Hepatocyte (in vitro differentiated cells): Measurements from ENCODE around the gene PDE11A. TPM values are rescaled to one million over a fixed set of nuclear protein-coding genes. Genes with fewer than 3 reads are reported as not detected.

Experiments
- DNase-seq: peaks from one replicate; pipeline ENCODE4 v3.0.0-alpha.2; 2016; ENCODE audit warnings: low spot score
- H2AFZ ChIP-seq: fragments of 200-600 bp; sonication (generic); 2 replicates; pipeline ENCODE4 v1.6.0; 2016; ENCODE audit warnings: antibody characterized with exemption, mild to moderate bottlenecking
- H3K27ac ChIP-seq: fragments of 200-600 bp; sonication (generic); 2 replicates; pipeline ENCODE4 v1.5.1; 2016; ENCODE audit warnings: mild to moderate bottlenecking
- H3K27me3 ChIP-seq: fragments of 200-600 bp; sonication (generic); 2 replicates; pipeline ENCODE4 v1.6.1; 2016
- H3K36me3 ChIP-seq: fragments of 200-600 bp; sonication (generic); replicated peaks from 2 replicates; pipeline ENCODE4 v1.5.1; 2016; ENCODE audit warnings: low read depth; ENCODE audit not compliant: insufficient read depth
- H3K4me1 ChIP-seq: fragments of 200-600 bp; sonication (generic); 2 replicates; pipeline ENCODE4 v1.5.1; 2016; ENCODE audit warnings: mild to moderate bottlenecking, moderate library complexity; ENCODE audit not compliant: insufficient read depth
- H3K4me2 ChIP-seq: fragments of 200-600 bp; sonication (generic); 2 replicates; pipeline ENCODE4 v1.6.0; 2016
- H3K4me3 ChIP-seq: fragments of 200-600 bp; sonication (generic); 2 replicates; pipeline ENCODE4 v1.5.1; 2016; ENCODE audit warnings: mild to moderate bottlenecking
- H3K79me2 ChIP-seq: fragments of 200-600 bp; sonication (generic); 2 replicates; pipeline ENCODE4 v1.6.0; 2017; ENCODE audit warnings: mild to moderate bottlenecking
- H3K9me2 ChIP-seq: fragments of 200-600 bp; sonication (generic); replicated peaks from 2 replicates; pipeline ENCODE4 v1.6.0; 2017; ENCODE audit warnings: mild to moderate bottlenecking; ENCODE audit not compliant: insufficient read depth
- H3K9me3 ChIP-seq: fragments of 200-600 bp; sonication (generic); 2 replicates; pipeline ENCODE4 v1.5.1; 2016; ENCODE audit warnings: low read depth, mild to moderate bottlenecking
- H4K20me1 ChIP-seq: fragments of 200-600 bp; sonication (generic); 2 replicates; pipeline ENCODE4 v1.6.0; 2016; ENCODE audit warnings: mild to moderate bottlenecking; ENCODE audit not compliant: insufficient read depth, poor library complexity, severe bottlenecking
- CTCF ChIP-seq: fragments of 200-600 bp; sonication (generic); IDR thresholded peaks from 2 replicates; pipeline ENCODE4 v1.5.1; 2016; ENCODE audit warnings: antibody characterized with exemption, mild to moderate bottlenecking; ENCODE audit not compliant: poor library complexity
- EZH2 ChIP-seq: fragments of 200-600 bp; sonication (generic); IDR thresholded peaks from 2 replicates; pipeline ENCODE4 v1.6.1; 2016; ENCODE audit warnings: antibody characterized with exemption, mild to moderate bottlenecking, borderline replicate concordance
- EZH2phosphoT487 ChIP-seq: fragments of 200-600 bp; sonication (generic); IDR thresholded peaks from one replicate; pipeline ENCODE4 v1.6.1; 2018; ENCODE audit warnings: antibody characterized with exemption, mild to moderate bottlenecking, low read depth, moderate library complexity; ENCODE audit not compliant: unreplicated experiment, severe bottlenecking
- WGBS: methylation state at CpG from one replicate; pipeline ENCODE4 v1.1.6; 2016; ENCODE audit warnings: low lambda C conversion rate; ENCODE audit errors: missing lambda C conversion rate; 5-methylcytosine and 5-hydroxymethylcytosine counted together
- polyA plus RNA-seq: library from polyadenylated mRNA; unstranded; fragments of >200 nt; fragmentation: Nextera tagmentation; extraction: Ambion mirVana; gene quantifications from 2 replicates; pipeline ENCODE4 v1.2.1, GENCODE V29; 2016
- total RNA-seq: library from RNA; depleted of rRNA; stranded (reverse); fragments of >200 nt; gene quantifications from 2 replicates; pipeline ENCODE4 v1.2.3, GENCODE V29; 2014

Gene PDE11A
- total and polyA plus RNA-seq, 2 experiments from 2014 or later = 0.71 to 1.9 TPM

GRCh38 chr2:177651833-177652232 lies 420.7 kb downstream of the PDE11A start:
- Histone ChIP-seq H3K36me3 (no peaks in the 10 kb centered on the region), H3K4me3 (no peak overlapping the region), H3K4me1 (no peaks in the 10 kb centered on the region), H4K20me1 (no peaks in the 10 kb centered on the region), H3K79me2 (no peaks in the 10 kb centered on the region), H3K4me2 (no peak overlapping the region), H3K9me2 (no peaks in the 10 kb centered on the region), H2AFZ (no peak overlapping the region), H3K27ac (no peak overlapping the region), H3K9me3 (no peaks in the 10 kb centered on the region), H3K27me3 (no peaks in the 10 kb centered on the region)
- 46% methylated on average over 7 of the region's 7 CpGs for WGBS
- DNase-seq = no peak
- TF ChIP-seq CTCF (no peak), EZH2 (no peak), EZH2phosphoT487 (no peak)

- Histone ChIP-seq H3K9me2 (no peaks in the 10 kb centered on the region), H4K20me1 (no peaks in the 10 kb centered on the region), H3K4me1 (no peaks in the 10 kb centered on the region), H3K9me3 (no peaks in the 10 kb centered on the region), H2AFZ (no peak overlapping the region), H3K36me3 (no peaks in the 10 kb centered on the region), H3K79me2 (no peaks in the 10 kb centered on the region), H3K27me3 (no peaks in the 10 kb centered on the region), H3K27ac (no peak overlapping the region), H3K4me3 (no peak overlapping the region), H3K4me2 (no peak overlapping the region)
- 89% methylated on average over 4 of the region's 4 CpGs for WGBS
- DNase-seq = no peak
- TF ChIP-seq EZH2phosphoT487 (no peak), EZH2 (no peak), CTCF (no peak)
Observed at GRCh38 chr2:177649568-177650518, 422.7 kb downstream of the PDE11A start.

- 71% methylated on average over 1 of the region's 1 CpG for WGBS
Observed at GRCh38 chr2:177646791-177647190, 425.8 kb downstream of the PDE11A start.

More at GRCh38 chr2:177646791-177647190, 425.8 kb downstream of the PDE11A start:
- Histone ChIP-seq H3K27me3 (no peaks in the 10 kb centered on the region), H4K20me1 (no peaks in the 10 kb centered on the region), H3K4me3 (no peak overlapping the region), H3K4me1 (no peaks in the 10 kb centered on the region), H3K79me2 (no peaks in the 10 kb centered on the region), H2AFZ (no peak overlapping the region), H3K4me2 (no peak overlapping the region), H3K27ac (no peak overlapping the region), H3K9me2 (no peaks in the 10 kb centered on the region), H3K9me3 (no peaks in the 10 kb centered on the region), H3K36me3 (no peaks in the 10 kb centered on the region)
- no peak for DNase-seq
- TF ChIP-seq EZH2phosphoT487 (no peak), CTCF (no peak)
